ENCODE measurements around the gene VPS26C.
A peak's percentile ranks its signal among the peaks of the same experiment; 100 is the strongest.

The VPS26C gene

GRCh38 chr21:37268186-37268503 lies 1.0 kb upstream of the VPS26C start:
- DNase-seq (no peak), ATAC-seq (ENCODE audit: insufficient read depth, low read depth) (no peak)
- H3K79me2 ChIP-seq (ENCODE audit: insufficient read depth, low read length), result peaks cover 51% of the 10 kb centered on the region
- peak overlapping the region; percentile 98 for H2AFZ ChIP-seq (ENCODE audit: low read depth, low read length)
- TF ChIP-seq EZH2 (IDR thresholded peaks at IDR 0.05; ENCODE audit: borderline replicate concordance, low read depth, low read length, severe bottlenecking) (no peak), CTCF (IDR thresholded peaks at IDR 0.05; ENCODE audit: borderline replicate concordance, extremely low read depth, low read length, poor library complexity, severe bottlenecking) (no peak)
- no peaks in the 10 kb centered on the region for H3K27me3 ChIP-seq (ENCODE audit: insufficient read depth, low read length, poor library complexity)
- peak overlapping the region; percentile 98 for H3K27ac ChIP-seq (ENCODE audit: low read length)
- H3K4me2 ChIP-seq (ENCODE audit: insufficient read depth, low read length), result peak overlapping the region; percentile 70
- peaks cover 33% of the 10 kb centered on the region for H3K4me1 ChIP-seq (ENCODE audit: insufficient read depth, low read length)
- peaks cover 5% of the 10 kb centered on the region; the same call in 1 of the 2 replicates for H3K36me3 ChIP-seq (ENCODE audit: insufficient read depth, low read length)
- peaks cover 10% of the 10 kb centered on the region; the same call in 1 of the 2 replicates for H4K20me1 ChIP-seq (ENCODE audit: insufficient read depth, low read length)
- peak overlapping the region; percentile 97 for H3K9ac ChIP-seq (ENCODE audit: low read depth, low read length)
- H3K4me3 ChIP-seq (ENCODE audit: low read depth in 1 of 2, low read length in 2 of 2), result peak overlapping the region; percentile 76
- no peaks in the 10 kb centered on the region for H3K9me3 ChIP-seq (ENCODE audit: insufficient read depth, low read length, severe bottlenecking)

- Histone ChIP-seq H3K4me3 (ENCODE audit: low read depth in 1 of 2, low read length in 2 of 2) (peak overlapping the region; percentile 76), H2AFZ (ENCODE audit: low read depth, low read length) (peak overlapping the region; percentile 84), H4K20me1 (ENCODE audit: insufficient read depth, low read length) (peaks cover 10% of the 10 kb centered on the region; the same call in 1 of the 2 replicates), H3K27ac (ENCODE audit: low read length) (peak overlapping the region; percentile 98), H3K27me3 (ENCODE audit: insufficient read depth, low read length, poor library complexity) (no peaks in the 10 kb centered on the region), H3K36me3 (ENCODE audit: insufficient read depth, low read length) (peaks cover 10% of the 10 kb centered on the region; the same call in 1 of the 2 replicates), H3K4me1 (ENCODE audit: insufficient read depth, low read length) (peaks cover 33% of the 10 kb centered on the region), H3K9ac (ENCODE audit: low read depth, low read length) (peak overlapping the region; percentile 97), H3K79me2 (ENCODE audit: insufficient read depth, low read length) (peaks cover 66% of the 10 kb centered on the region), H3K4me2 (ENCODE audit: insufficient read depth, low read length) (peak overlapping the region; percentile 75), H3K9me3 (ENCODE audit: insufficient read depth, low read length, severe bottlenecking) (no peaks in the 10 kb centered on the region)
- TF ChIP-seq EZH2 (IDR thresholded peaks at IDR 0.05; ENCODE audit: borderline replicate concordance, low read depth, low read length, severe bottlenecking) (no peak), CTCF (IDR thresholded peaks at IDR 0.05; ENCODE audit: borderline replicate concordance, extremely low read depth, low read length, poor library complexity, severe bottlenecking) (no peak)
- DNase-seq, result no peak
- ATAC-seq (ENCODE audit: insufficient read depth, low read depth), result peak; percentile 20
Measured at GRCh38 chr21:37266515-37267221, 466 bp downstream of the VPS26C start.

GRCh38 chr21:37264808-37265207 lies 2.3 kb downstream of the VPS26C start:
- Histone ChIP-seq H3K36me3 (ENCODE audit: insufficient read depth, low read length) (peaks cover 18% of the 10 kb centered on the region), H2AFZ (ENCODE audit: low read depth, low read length) (no peak overlapping the region), H3K9ac (ENCODE audit: low read depth, low read length) (no peak overlapping the region), H3K4me3 (ENCODE audit: low read depth in 1 of 2, low read length in 2 of 2) (no peak overlapping the region), H4K20me1 (ENCODE audit: insufficient read depth, low read length) (peaks cover 10% of the 10 kb centered on the region; the same call in 1 of the 2 replicates), H3K79me2 (ENCODE audit: insufficient read depth, low read length) (peaks cover 85% of the 10 kb centered on the region), H3K27me3 (ENCODE audit: insufficient read depth, low read length, poor library complexity) (no peaks in the 10 kb centered on the region), H3K4me2 (ENCODE audit: insufficient read depth, low read length) (peak overlapping the region; percentile 75; the same call in 1 of the 2 replicates), H3K4me1 (ENCODE audit: insufficient read depth, low read length) (peaks cover 35% of the 10 kb centered on the region), H3K9me3 (ENCODE audit: insufficient read depth, low read length, severe bottlenecking) (no peaks in the 10 kb centered on the region), H3K27ac (ENCODE audit: low read length) (no peak overlapping the region)
- ATAC-seq (ENCODE audit: insufficient read depth, low read depth) (no peak), DNase-seq (no peak)
- TF ChIP-seq EZH2 (IDR thresholded peaks at IDR 0.05; ENCODE audit: borderline replicate concordance, low read depth, low read length, severe bottlenecking) (no peak), CTCF (IDR thresholded peaks at IDR 0.05; ENCODE audit: borderline replicate concordance, extremely low read depth, low read length, poor library complexity, severe bottlenecking) (no peak)
